ENCODE results near the gene OR51B6. TPM values are rescaled to one million over a fixed set of nuclear protein-coding genes. Genes with fewer than 3 reads are reported as not detected.
A peak's percentile ranks its signal among the peaks of the same experiment; 100 is the strongest.

OR51B6 gene
- total and polyA plus RNA-seq, 2 of the 13 experiments (the other 11 are each of a cell fraction or from before 2014, with no cell fraction given) = not detected

DNA sequence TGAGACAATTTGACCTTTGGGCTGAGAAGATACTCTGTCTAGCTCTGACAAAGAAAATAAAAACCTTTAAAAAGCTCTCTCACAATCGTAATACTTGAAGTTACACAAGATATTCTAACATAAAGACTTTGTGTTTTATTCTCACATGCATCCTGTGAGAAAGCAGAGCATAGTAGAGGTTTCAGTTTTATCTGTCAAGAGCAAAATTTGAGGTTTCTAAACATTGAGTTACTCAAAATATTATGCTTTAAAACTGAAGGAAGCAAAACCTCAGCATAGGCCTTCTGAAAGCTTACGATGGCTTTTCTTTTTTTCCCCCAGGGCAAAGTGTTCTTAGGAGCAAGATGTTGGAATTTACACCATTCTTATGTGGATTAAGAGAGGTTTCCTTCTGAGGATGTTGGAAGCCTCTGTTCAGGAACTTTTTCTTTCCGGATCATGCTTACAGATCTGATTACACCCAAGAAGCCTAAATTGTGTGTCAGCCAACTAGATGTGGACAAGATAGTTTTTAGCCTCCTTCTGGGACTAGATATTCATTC is 17.3 kb downstream of the OR51B6 start:
- ATAC-seq (no peak), FAIRE-seq (no peak), DNase-seq (ENCODE audit: low spot score) (no peak)
- Histone ChIP-seq H3K36me3 (replicated peaks in 1 of 2; ENCODE audit: control insufficient read depth in 1 of 2, insufficient read depth in 2 of 2, low read length in 2 of 2) (no peaks in the 10 kb centered on the region), H3K4me3 (replicated peaks in 1 of 3; ENCODE audit: insufficient read depth in 1 of 3, low read depth in 2 of 3, low read length in 3 of 3) (no peak overlapping the region), H4K20me1 (ENCODE audit: insufficient read depth, low read length) (no peaks in the 10 kb centered on the region), H3K27ac (ENCODE audit: extremely low read length, insufficient read depth, low read length) (no peak overlapping the region), H3K9me3 (ENCODE audit: low read length) (no peaks in the 10 kb centered on the region), H3K9ac (ENCODE audit: insufficient read depth, low read depth, low read length) (no peak overlapping the region), H3K79me2 (ENCODE audit: insufficient read depth, low read length) (no peaks in the 10 kb centered on the region), H3K27me3 (ENCODE audit: control insufficient read depth in 1 of 2, insufficient read depth in 2 of 2, low read length in 2 of 2) (no peaks in the 10 kb centered on the region), H3K4me1 (ENCODE audit: insufficient read depth, low read length) (no peaks in the 10 kb centered on the region), H3K4me2 (ENCODE audit: low read depth, low read length) (no peak overlapping the region), H2AFZ (ENCODE audit: low read length) (no peak overlapping the region)
- in situ Hi-C loops (cut with HindIII; ENCODE audit: extremely low pct_ligation_motif_present, low pct_unique_long_range_greater_than_20kb) = no loop called here
- TF ChIP-seq ZNF775 (CRISPR knock-in tag; IDR thresholded peaks at IDR 0.05; ENCODE audit: borderline replicate concordance) (no peak), HMG20B (CRISPR knock-in tag; conservative IDR thresholded peaks at IDR 0.05) (no peak), MZF1 (CRISPR knock-in tag; IDR thresholded peaks at IDR 0.05; ENCODE audit: borderline replicate concordance) (no peak), HOXA5 (CRISPR knock-in tag; IDR thresholded peaks at IDR 0.05) (no peak), RFX3 (CRISPR knock-in tag; IDR thresholded peaks at IDR 0.05) (no peak), IKZF1 (IDR thresholded peaks at IDR 0.05) (no peak), ZC3H13 (CRISPR knock-in tag; IDR thresholded peaks at IDR 0.05) (no peak), ZNF367 (CRISPR knock-in tag; IDR thresholded peaks at IDR 0.05; ENCODE audit: borderline replicate concordance) (no peak)
- ChIA-PET POLR2A (no interaction called here), CTCF (ENCODE audit: low intra/inter-chr PET ratio, low total read pairs) (no interaction called here)
- WGBS (ENCODE audit: low lambda C conversion rate) = 5% methylated on average over 3 of the region's 3 CpGs
- BruUV-seq (replicated peaks) = no TSS peak
- intact Hi-C loops (cut with micrococcal nuclease; ENCODE audit: unreplicated experiment) = no loop called here

DNA sequence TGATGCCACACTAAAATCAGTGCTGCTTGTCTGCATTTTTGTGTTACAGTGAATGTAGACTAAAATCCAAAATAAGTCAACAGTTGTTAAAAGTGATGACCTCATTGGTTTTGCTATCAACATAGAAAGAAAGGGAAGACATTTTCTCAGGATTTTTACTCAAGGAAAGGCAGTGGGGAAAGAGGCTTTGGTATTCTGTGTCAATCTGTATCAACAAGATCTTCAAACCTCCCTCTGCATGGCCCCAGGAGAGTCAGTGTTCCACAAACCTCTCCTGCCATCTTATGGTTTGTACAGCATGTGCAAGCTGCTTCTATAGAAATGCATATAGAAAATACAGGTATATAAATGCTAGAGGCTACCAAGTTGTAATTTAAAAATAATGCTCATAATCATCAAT is 18.5 kb downstream of the OR51B6 start:
- no peak for ATAC-seq
- DNase-seq (ENCODE audit: low spot score) = no peak
- H3K9ac ChIP-seq (ENCODE audit: insufficient read depth, low read depth, low read length) = no peak overlapping the region
- no peak for FAIRE-seq
- no peaks in the 10 kb centered on the region for H3K4me1 ChIP-seq (ENCODE audit: insufficient read depth, low read length)
- H3K27ac ChIP-seq (ENCODE audit: extremely low read length, insufficient read depth, low read length) = no peak overlapping the region
- intact Hi-C loops (cut with micrococcal nuclease; ENCODE audit: unreplicated experiment) (no loop called here), in situ Hi-C loops (cut with HindIII; ENCODE audit: extremely low pct_ligation_motif_present, low pct_unique_long_range_greater_than_20kb) (no loop called here)
- H3K4me3 ChIP-seq (replicated peaks in 1 of 3; ENCODE audit: insufficient read depth in 1 of 3, low read depth in 2 of 3, low read length in 3 of 3) = no peak overlapping the region
- POLR2A ChIA-PET = no interaction called here
- H3K4me2 ChIP-seq (ENCODE audit: low read depth, low read length) = no peak overlapping the region
- no peaks in the 10 kb centered on the region for H3K9me3 ChIP-seq (ENCODE audit: low read length)
- no peak overlapping the region for H2AFZ ChIP-seq (ENCODE audit: low read length)
- no TSS peak for BruUV-seq (replicated peaks)
- H3K27me3 ChIP-seq (ENCODE audit: control insufficient read depth in 1 of 2, insufficient read depth in 2 of 2, low read length in 2 of 2) = no peaks in the 10 kb centered on the region
- no peaks in the 10 kb centered on the region for H3K79me2 ChIP-seq (ENCODE audit: insufficient read depth, low read length)
- no peaks in the 10 kb centered on the region for H4K20me1 ChIP-seq (ENCODE audit: insufficient read depth, low read length)
- CTCF ChIA-PET (ENCODE audit: low intra/inter-chr PET ratio, low total read pairs) = no interaction called here
- H3K36me3 ChIP-seq (replicated peaks in 1 of 2; ENCODE audit: control insufficient read depth in 1 of 2, insufficient read depth in 2 of 2, low read length in 2 of 2) = no peaks in the 10 kb centered on the region
- TF ChIP-seq SRSF9 (IDR thresholded peaks at IDR 0.05; ENCODE audit: borderline replicate concordance, insufficient read depth, low read depth, low read length, poor library complexity, severe bottlenecking) (no peak), ZFP41 (CRISPR knock-in tag; IDR thresholded peaks at IDR 0.05; ENCODE audit: borderline replicate concordance) (no peak), NCOA1 (CRISPR knock-in tag; IDR thresholded peaks at IDR 0.05) (no peak), GZF1 (CRISPR knock-in tag; IDR thresholded peaks at IDR 0.05) (no peak), NFE2L2 (IDR thresholded peaks at IDR 0.05; ENCODE audit: low read length) (no peak), SYNCRIP (IDR thresholded peaks at IDR 0.05; ENCODE audit: insufficient read depth, low read depth, low read length) (no peak), ZNF333 (CRISPR knock-in tag; IDR thresholded peaks at IDR 0.05; ENCODE audit: borderline replicate concordance) (no peak), POLR2AphosphoS5 (IDR thresholded peaks at IDR 0.05; ENCODE audit: low read depth, low read length) (no peak), ZNF224 (CRISPR knock-in tag; IDR thresholded peaks at IDR 0.05) (no peak), NFKB2 (CRISPR knock-in tag; IDR thresholded peaks at IDR 0.05; ENCODE audit: borderline replicate concordance) (no peak), ZNF33B (CRISPR knock-in tag; IDR thresholded peaks at IDR 0.05) (no peak)
- TF ChIP-seq, protein P1, sequence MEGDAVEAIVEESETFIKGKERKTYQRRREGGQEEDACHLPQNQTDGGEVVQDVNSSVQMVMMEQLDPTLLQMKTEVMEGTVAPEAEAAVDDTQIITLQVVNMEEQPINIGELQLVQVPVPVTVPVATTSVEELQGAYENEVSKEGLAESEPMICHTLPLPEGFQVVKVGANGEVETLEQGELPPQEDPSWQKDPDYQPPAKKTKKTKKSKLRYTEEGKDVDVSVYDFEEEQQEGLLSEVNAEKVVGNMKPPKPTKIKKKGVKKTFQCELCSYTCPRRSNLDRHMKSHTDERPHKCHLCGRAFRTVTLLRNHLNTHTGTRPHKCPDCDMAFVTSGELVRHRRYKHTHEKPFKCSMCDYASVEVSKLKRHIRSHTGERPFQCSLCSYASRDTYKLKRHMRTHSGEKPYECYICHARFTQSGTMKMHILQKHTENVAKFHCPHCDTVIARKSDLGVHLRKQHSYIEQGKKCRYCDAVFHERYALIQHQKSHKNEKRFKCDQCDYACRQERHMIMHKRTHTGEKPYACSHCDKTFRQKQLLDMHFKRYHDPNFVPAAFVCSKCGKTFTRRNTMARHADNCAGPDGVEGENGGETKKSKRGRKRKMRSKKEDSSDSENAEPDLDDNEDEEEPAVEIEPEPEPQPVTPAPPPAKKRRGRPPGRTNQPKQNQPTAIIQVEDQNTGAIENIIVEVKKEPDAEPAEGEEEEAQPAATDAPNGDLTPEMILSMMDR (CRISPR knock-in tag; IDR thresholded peaks at IDR 0.05) = peak; percentile 31
- TF ChIP-seq, protein P2, sequence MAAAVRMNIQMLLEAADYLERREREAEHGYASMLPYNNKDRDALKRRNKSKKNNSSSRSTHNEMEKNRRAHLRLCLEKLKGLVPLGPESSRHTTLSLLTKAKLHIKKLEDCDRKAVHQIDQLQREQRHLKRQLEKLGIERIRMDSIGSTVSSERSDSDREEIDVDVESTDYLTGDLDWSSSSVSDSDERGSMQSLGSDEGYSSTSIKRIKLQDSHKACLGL (CRISPR knock-in tag; IDR thresholded peaks at IDR 0.05) = no peak
